DND-41 (cell line): ENCODE data around the gene FTO.

Experiments used
- ATAC-seq: fragments of 200-7000 bp; cut with Tn5 transposase; 3 replicates; pipeline ENCODE4 v1.9.1; 2021; ENCODE audit warnings: low read depth; ENCODE audit not compliant: insufficient read depth
- DNase-seq: peaks from one replicate; pipeline ENCODE4 v3.0.0-alpha.2; 2020
- H2AFZ ChIP-seq: 2 replicates; pipeline ENCODE4 v1.6.0; 2012; ENCODE audit warnings: low read depth, low read length
- H3K27ac ChIP-seq: 2 replicates; pipeline ENCODE4 v1.5.1; 2012; ENCODE audit warnings: low read length, inconsistent platforms
- H3K27me3 ChIP-seq: fragments of 200-600 bp; sonication (generic); 2 replicates; pipeline ENCODE4 v1.6.0; 2012; ENCODE audit warnings: low read length, mild to moderate bottlenecking, inconsistent platforms; ENCODE audit not compliant: insufficient read depth, poor library complexity
- H3K36me3 ChIP-seq: 2 replicates; pipeline ENCODE4 v1.5.1; 2012; ENCODE audit warnings: low read length, inconsistent platforms; ENCODE audit not compliant: insufficient read depth
- H3K4me1 ChIP-seq: 2 replicates; pipeline ENCODE4 v1.5.1; 2012; ENCODE audit warnings: mild to moderate bottlenecking, low read length; ENCODE audit not compliant: insufficient read depth
- H3K4me2 ChIP-seq: 2 replicates; pipeline ENCODE4 v1.6.0; 2012; ENCODE audit warnings: mild to moderate bottlenecking, moderate library complexity, low read length, inconsistent platforms; ENCODE audit not compliant: insufficient read depth
- H3K4me3 ChIP-seq, 2 experiments: fragments of 200-600 bp in 1 of 2; shearing (Covaris generic) in 1 of 2; 2 replicates each; pipeline ENCODE4 v1.5.1; 2012 to 2016; ENCODE audit warnings: inconsistent platforms in 2 of 2, low read length in 2 of 2, mild to moderate bottlenecking in 2 of 2, low read depth in 1 of 2, moderate library complexity in 1 of 2
- H3K79me2 ChIP-seq: 2 replicates; pipeline ENCODE4 v1.6.0; 2012; ENCODE audit warnings: low read length, inconsistent platforms; ENCODE audit not compliant: insufficient read depth
- H3K9ac ChIP-seq: 2 replicates; pipeline ENCODE4 v1.6.0; 2012; ENCODE audit warnings: low read depth, mild to moderate bottlenecking, inconsistent platforms, low read length, moderate library complexity
- H3K9me3 ChIP-seq: 2 replicates; pipeline ENCODE4 v1.5.1; 2012; ENCODE audit warnings: low read length, moderate library complexity, mild to moderate bottlenecking, inconsistent platforms; ENCODE audit not compliant: insufficient read depth, severe bottlenecking
- H4K20me1 ChIP-seq: 2 replicates; pipeline ENCODE4 v1.6.0; 2012; ENCODE audit warnings: low read length; ENCODE audit not compliant: insufficient read depth
- CTCF ChIP-seq: IDR thresholded peaks from 2 replicates; pipeline ENCODE4 v1.5.1; 2012; ENCODE audit warnings: borderline replicate concordance, low read length, moderate library complexity, mild to moderate bottlenecking; ENCODE audit not compliant: poor library complexity, severe bottlenecking; ENCODE audit errors: extremely low read depth
- EZH2 ChIP-seq: IDR thresholded peaks from 3 replicates; pipeline ENCODE4 v1.6.1; 2012; ENCODE audit warnings: borderline replicate concordance, low read depth, mild to moderate bottlenecking, moderate library complexity, low read length, inconsistent platforms; ENCODE audit not compliant: severe bottlenecking

The FTO gene

GRCh38 chr16:53995378-53995777, 291.4 kb downstream of the FTO start:
- no peak for TF ChIP-seq CTCF
- TF ChIP-seq EZH2, result no peak
- Histone ChIP-seq H4K20me1 (no peaks in the 10 kb centered on the region), H3K4me2 (no peak overlapping the region), H3K4me3 (no peak overlapping the region), H3K4me1 (peaks cover 69% of the 10 kb centered on the region), H3K79me2 (peaks cover 8% of the 10 kb centered on the region), H3K27me3 (no peaks in the 10 kb centered on the region), H2AFZ (no peak overlapping the region), H3K9ac (no peak overlapping the region), H3K36me3 (no peaks in the 10 kb centered on the region; the same call in 1 of the 2 replicates), H3K9me3 (no peaks in the 10 kb centered on the region), H3K27ac (peak overlapping the region; percentile 66)
- DNase-seq (no peak), ATAC-seq (no peak)

GRCh38 chr16:53996961-53997360, 293.0 kb downstream of the FTO start:
- H3K9ac ChIP-seq, result no peak overlapping the region
- H3K9me3 ChIP-seq, result no peaks in the 10 kb centered on the region
- ATAC-seq, result no peak
- H2AFZ ChIP-seq, result no peak overlapping the region
- H3K4me2 ChIP-seq, result no peak overlapping the region
- no peak overlapping the region for H3K27ac ChIP-seq
- H3K4me1 ChIP-seq, result peaks cover 56% of the 10 kb centered on the region
- H3K27me3 ChIP-seq, result no peaks in the 10 kb centered on the region
- H4K20me1 ChIP-seq, result no peaks in the 10 kb centered on the region
- TF ChIP-seq EZH2 (no peak), CTCF (no peak)
- peaks cover 4% of the 10 kb centered on the region; the same call in 1 of the 2 replicates for H3K36me3 ChIP-seq
- peaks cover 8% of the 10 kb centered on the region for H3K79me2 ChIP-seq
- DNase-seq, result no peak
- no peak overlapping the region for H3K4me3 ChIP-seq

- H3K4me1 ChIP-seq, result peaks cover 43% of the 10 kb centered on the region
- no peaks in the 10 kb centered on the region for H3K9me3 ChIP-seq
- peaks cover 4% of the 10 kb centered on the region; the same call in 1 of the 2 replicates for H3K36me3 ChIP-seq
- H3K79me2 ChIP-seq, result peaks cover 8% of the 10 kb centered on the region
- ATAC-seq (no peak), DNase-seq (no peak)
- H3K9ac ChIP-seq, result no peak overlapping the region
- H3K4me3 ChIP-seq, result no peak overlapping the region
- no peak overlapping the region for H3K4me2 ChIP-seq
- H3K27me3 ChIP-seq, result no peaks in the 10 kb centered on the region
- no peaks in the 10 kb centered on the region for H4K20me1 ChIP-seq
- TF ChIP-seq EZH2 (no peak), CTCF (no peak)
- no peak overlapping the region for H2AFZ ChIP-seq
- H3K27ac ChIP-seq, result 0 out of 2 replicates have a peak overlapping the region, but pooled peaks have one; percentile 38
These were observed 294.3 kb downstream of the FTO start for GRCh38 chr16:53998024-53998810.
